B cell (primary cell): ENCODE measurements around the gene PTX3. TPM values are rescaled to one million over a fixed set of nuclear protein-coding genes. Genes with fewer than 3 reads are reported as not detected.

Source experiments
- ATAC-seq: fragments of 200-7000 bp; cut with Tn5 transposase; one replicate; pipeline ENCODE4 v1.10.0; 2021; ENCODE audit warnings: low read depth, mild to moderate bottlenecking, moderate number of reproducible peaks, moderate library complexity
- CTCF ChIA-PET: fragments of 350-600 bp; sonication (Branson Sonifier 250); formaldehyde crosslinking; loops from one replicate; lab custom pipeline; 2021; ENCODE audit warnings: antibody characterized with exemption, inconsistent platforms; lab: Charles Lee
- POLR2A ChIA-PET: fragments of 350-600 bp; sonication (Branson Sonifier 250); formaldehyde crosslinking; loops from one replicate; lab custom pipeline; 2021; ENCODE audit warnings: antibody characterized with exemption; lab: Charles Lee
- DNase-seq: peaks from one replicate; pipeline ENCODE4 v3.0.0; 2013
- H2AFZ ChIP-seq: 2 replicates; pipeline ENCODE4 v1.6.1; 2012; ENCODE audit warnings: mild to moderate bottlenecking, low read depth, low read length; ENCODE audit not compliant: insufficient read depth, poor library complexity, severe bottlenecking
- H3K27ac ChIP-seq, 2 donors: 1 replicate in 1 of 2; 2 replicates in 1 of 2; pipeline ENCODE4 v1.5.1; 2012 to 2013; ENCODE audit warnings: low read length in 2 of 2, mild to moderate bottlenecking in 2 of 2, moderate library complexity in 1 of 2
- H3K27me3 ChIP-seq, 4 experiments: fragments of 200-600 bp in 1 of 4; sonication (generic) in 1 of 4; replicated peaks in 1 of 4; 1 replicate in 2 of 4; 2 replicates in 2 of 4; pipeline versions ENCODE4 v1.6.1 to v1.7.0; 2013 to 2016; ENCODE audit warnings: low read length in 3 of 4, mild to moderate bottlenecking in 2 of 4, mixed read lengths in 1 of 4, moderate library complexity in 1 of 4; ENCODE audit not compliant: insufficient read depth in 4 of 4, control insufficient read depth in 3 of 4; ENCODE audit errors: control extremely low read depth in 1 of 4
- H3K36me3 ChIP-seq, 2 experiments: replicated peaks in 1 of 2; 1 replicate in 1 of 2; 2 replicates in 1 of 2; pipeline versions ENCODE4 v1.6.1 to v1.7.1; 2013; ENCODE audit warnings: low read length in 1 of 2; ENCODE audit not compliant: insufficient read depth in 2 of 2, control insufficient read depth in 1 of 2; ENCODE audit errors: control extremely low read depth in 1 of 2, extremely low read depth in 1 of 2
- H3K4me1 ChIP-seq, 2 donors: fragments of 200-600 bp in 1 of 2; sonication (generic) in 1 of 2; 1 replicate in 1 of 2; 2 replicates in 1 of 2; pipeline versions ENCODE4 v1.5.1 to v1.6.1; 2013 to 2017; ENCODE audit warnings: low read length in 2 of 2; ENCODE audit not compliant: control insufficient read depth in 2 of 2, insufficient read depth in 2 of 2
- H3K4me2 ChIP-seq: replicated peaks from 2 replicates; pipeline ENCODE3; 2012; ENCODE audit warnings: mild to moderate bottlenecking, low read depth, low read length; ENCODE audit not compliant: poor library complexity, severe bottlenecking
- H3K4me3 ChIP-seq, 5 experiments: fragments of 200-600 bp in 1 of 5; sonication (generic) in 1 of 5; 1 replicate in 3 of 5; 2 replicates in 2 of 5; pipeline versions ENCODE4 v1.5.1 to v1.7.0; 2011 to 2016; ENCODE audit warnings: low read length in 4 of 5, mild to moderate bottlenecking in 4 of 5, low read depth in 2 of 5, control low read depth in 1 of 5, moderate library complexity in 1 of 5; ENCODE audit not compliant: insufficient read depth in 1 of 5; ENCODE audit errors: control extremely low read depth in 1 of 5, extremely low read depth in 1 of 5
- H3K79me2 ChIP-seq: fragments of 200-600 bp; sonication (generic); one replicate; pipeline ENCODE4 v1.6.0; 2016; ENCODE audit warnings: low read length; ENCODE audit not compliant: control insufficient read depth, insufficient read depth
- H3K9ac ChIP-seq: fragments of 200-600 bp; sonication (generic); 2 replicates; pipeline ENCODE4 v1.6.1; 2017; ENCODE audit warnings: mild to moderate bottlenecking, low read length, moderate library complexity
- H3K9me3 ChIP-seq, 3 donors: one replicate each; pipeline versions ENCODE4 v1.6.1 to v1.7.1; 2013; ENCODE audit warnings: low read length in 2 of 3; ENCODE audit not compliant: control insufficient read depth in 2 of 3, insufficient read depth in 1 of 3; ENCODE audit errors: control extremely low read depth in 1 of 3
- H4K20me1 ChIP-seq: 2 replicates; pipeline ENCODE4 v1.6.0; 2012; ENCODE audit warnings: mild to moderate bottlenecking, low read length; ENCODE audit not compliant: insufficient read depth, control insufficient read depth, poor library complexity, severe bottlenecking
- H3K27ac Mint-ChIP-seq: one replicate; pipeline ENCODE4 v1.8.0; 2021; ENCODE audit warnings: mixed read lengths
- H3K27me3 Mint-ChIP-seq: one replicate; pipeline ENCODE4 v1.8.0; 2021; ENCODE audit warnings: mixed read lengths
- H3K4me1 Mint-ChIP-seq: one replicate; pipeline ENCODE4 v1.8.0; 2021; ENCODE audit warnings: mixed read lengths
- H3K4me3 Mint-ChIP-seq: one replicate; pipeline ENCODE4 v1.8.0; 2021; ENCODE audit warnings: mixed read lengths
- H3K9me3 Mint-ChIP-seq: one replicate; pipeline ENCODE4 v1.8.0; 2022; ENCODE audit warnings: mixed read lengths; ENCODE audit not compliant: insufficient read depth
- EZH2 ChIP-seq: IDR thresholded peaks from 2 replicates; pipeline ENCODE4 v1.6.1; 2012; ENCODE audit warnings: borderline replicate concordance, low read depth, mild to moderate bottlenecking, moderate library complexity, low read length; ENCODE audit not compliant: insufficient read depth, poor library complexity, severe bottlenecking
- WGBS: methylation state at CpG from one replicate; pipeline ENCODE4 v1.1.5; 2013; ENCODE audit warnings: missing lambda C conversion rate; ENCODE audit not compliant: insufficient coverage; 5-methylcytosine and 5-hydroxymethylcytosine counted together
- intact Hi-C: fragments of 100-400 bp; cut with micrococcal nuclease; formaldehyde crosslinking; loops from one replicate; pipeline ENCODE4 v1.10.0; 2022
- polyA plus RNA-seq: library from polyadenylated mRNA; depleted of rRNA; stranded (reverse); fragments of >200 nt; gene quantifications from 2 replicates; pipeline ENCODE4 v1.2.3, GENCODE V29; 2012
- total RNA-seq, 2 donors: library from RNA; stranded (reverse); fragments of 120-200 nt in 1 of 2; gene quantifications; 1 replicate in 1 of 2; 2 replicates in 1 of 2; pipeline versions ENCODE4 v1.2.3 to v1.2.4, GENCODE V29; 2013 to 2022
- TF ChIP-seq, protein P1 (sequence below): fragments of 200-600 bp; IDR thresholded peaks from one replicate; pipeline ENCODE4 v1.8.0; 2022; ENCODE audit warnings: antibody characterized with exemption, mild to moderate bottlenecking

The PTX3 gene
- total and polyA plus RNA-seq, 2 donors (not counting 1 experiment from before 2014, with no cell fraction given), result 0.37 to 0.40 TPM

DNA sequence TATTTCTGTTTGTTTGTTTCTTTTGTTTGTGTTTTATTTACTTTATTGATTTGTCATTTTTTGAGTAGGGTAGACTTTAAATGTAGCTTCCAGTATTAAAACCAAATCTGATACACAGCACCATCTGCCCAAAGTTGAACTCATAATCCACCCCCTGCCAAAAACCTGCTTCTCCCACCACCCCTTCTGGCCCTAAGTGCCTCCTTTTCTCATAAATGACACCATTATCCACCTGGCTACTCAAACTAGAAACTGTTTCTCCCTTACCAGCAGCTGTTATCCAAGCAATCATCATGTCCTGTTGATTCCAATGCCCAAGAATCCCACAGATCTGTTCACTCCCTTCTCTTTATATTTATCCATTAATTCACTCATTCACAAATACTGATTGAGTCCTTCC is 21.8 kb upstream of the PTX3 start:
- Mint-ChIP-seq H3K4me3 (no peak overlapping the region), H3K27me3 (peaks cover 4% of the 10 kb centered on the region), H3K9me3 (no peaks in the 10 kb centered on the region), H3K4me1 (no peaks in the 10 kb centered on the region), H3K27ac (no peak overlapping the region)
- ATAC-seq (no peak), DNase-seq (no peak)
- H3K9ac ChIP-seq, result no peak overlapping the region
- H3K27ac ChIP-seq, result no peak overlapping the region
- no peak overlapping the region for H3K4me2 ChIP-seq
- H2AFZ ChIP-seq, result no peak overlapping the region
- POLR2A ChIA-PET, result no interaction called here
- TF ChIP-seq, protein P1, sequence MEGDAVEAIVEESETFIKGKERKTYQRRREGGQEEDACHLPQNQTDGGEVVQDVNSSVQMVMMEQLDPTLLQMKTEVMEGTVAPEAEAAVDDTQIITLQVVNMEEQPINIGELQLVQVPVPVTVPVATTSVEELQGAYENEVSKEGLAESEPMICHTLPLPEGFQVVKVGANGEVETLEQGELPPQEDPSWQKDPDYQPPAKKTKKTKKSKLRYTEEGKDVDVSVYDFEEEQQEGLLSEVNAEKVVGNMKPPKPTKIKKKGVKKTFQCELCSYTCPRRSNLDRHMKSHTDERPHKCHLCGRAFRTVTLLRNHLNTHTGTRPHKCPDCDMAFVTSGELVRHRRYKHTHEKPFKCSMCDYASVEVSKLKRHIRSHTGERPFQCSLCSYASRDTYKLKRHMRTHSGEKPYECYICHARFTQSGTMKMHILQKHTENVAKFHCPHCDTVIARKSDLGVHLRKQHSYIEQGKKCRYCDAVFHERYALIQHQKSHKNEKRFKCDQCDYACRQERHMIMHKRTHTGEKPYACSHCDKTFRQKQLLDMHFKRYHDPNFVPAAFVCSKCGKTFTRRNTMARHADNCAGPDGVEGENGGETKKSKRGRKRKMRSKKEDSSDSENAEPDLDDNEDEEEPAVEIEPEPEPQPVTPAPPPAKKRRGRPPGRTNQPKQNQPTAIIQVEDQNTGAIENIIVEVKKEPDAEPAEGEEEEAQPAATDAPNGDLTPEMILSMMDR, result no peak
- TF ChIP-seq EZH2, result no peak
- intact Hi-C loops, result no loop called here
- no peaks in the 10 kb centered on the region for H4K20me1 ChIP-seq
- H3K36me3 ChIP-seq, result no peaks in the 10 kb centered on the region
- H3K4me1 ChIP-seq, result no peaks in the 10 kb centered on the region
- no peaks in the 10 kb centered on the region for H3K9me3 ChIP-seq
- H3K27me3 ChIP-seq, result no peaks in the 10 kb centered on the region
- H3K79me2 ChIP-seq, result no peaks in the 10 kb centered on the region
- CTCF ChIA-PET, result no interaction called here
- H3K4me3 ChIP-seq, result no peak overlapping the region

- H3K4me2 ChIP-seq, result no peak overlapping the region
- H3K27me3 ChIP-seq, result no peaks in the 10 kb centered on the region
- no peak for TF ChIP-seq EZH2
- TF ChIP-seq, protein P1, result peak; percentile 22
- Mint-ChIP-seq H3K27ac (no peak overlapping the region), H3K4me1 (no peaks in the 10 kb centered on the region), H3K9me3 (no peaks in the 10 kb centered on the region), H3K4me3 (no peak overlapping the region), H3K27me3 (peaks cover 4% of the 10 kb centered on the region)
- intact Hi-C loops, result no loop called here
- ChIA-PET CTCF (no interaction called here), POLR2A (no interaction called here)
- no peaks in the 10 kb centered on the region for H3K79me2 ChIP-seq
- H3K27ac ChIP-seq, result no peak overlapping the region
- H4K20me1 ChIP-seq, result no peaks in the 10 kb centered on the region
- WGBS, result 89% methylated on average over 1 of the region's 3 CpGs
- no peak overlapping the region for H3K4me3 ChIP-seq
- H3K4me1 ChIP-seq, result no peaks in the 10 kb centered on the region
- H3K9me3 ChIP-seq, result no peaks in the 10 kb centered on the region
- ATAC-seq (no peak), DNase-seq (no peak)
- no peaks in the 10 kb centered on the region for H3K36me3 ChIP-seq
- H3K9ac ChIP-seq, result no peak overlapping the region
- no peak overlapping the region for H2AFZ ChIP-seq
Observed at GRCh38 chr3:157416347-157417087, 20.1 kb upstream of the PTX3 start.
